ENCODE measurements around the gene HLCS.

HLCS gene

GRCh38 chr21:36914244-36915013, 52.0 kb downstream of the HLCS start:
- FAIRE-seq, result no peak

- no peak for FAIRE-seq
These were observed 53.0 kb downstream of the HLCS start for GRCh38 chr21:36913247-36914169.

- no peak for FAIRE-seq
These were observed 55.7 kb downstream of the HLCS start for GRCh38 chr21:36910581-36911307.

GRCh38 chr21:36909901-36910561, 56.4 kb downstream of the HLCS start:
- FAIRE-seq, result no peak

GRCh38 chr21:36909423-36909822, 57.0 kb downstream of the HLCS start:
- no peak for FAIRE-seq

GRCh38 chr21:36908260-36908908, 58.1 kb downstream of the HLCS start:
- FAIRE-seq, result no peak

GRCh38 chr21:36904093-36904666, 62.3 kb downstream of the HLCS start:
- no peak for FAIRE-seq

- no peak for FAIRE-seq
These were observed 63.7 kb downstream of the HLCS start for GRCh38 chr21:36902793-36903192.

GRCh38 chr21:36902331-36902730, 64.1 kb downstream of the HLCS start:
- no peak for FAIRE-seq

- FAIRE-seq, result no peak
These were observed 64.9 kb downstream of the HLCS start for GRCh38 chr21:36901575-36901974.

- no peak for FAIRE-seq
These were observed 72.9 kb downstream of the HLCS start for GRCh38 chr21:36893581-36893980.

- FAIRE-seq, result no peak
These were observed 74.3 kb downstream of the HLCS start for GRCh38 chr21:36892201-36892600.

GRCh38 chr21:36891692-36892091, 74.8 kb downstream of the HLCS start:
- no peak for FAIRE-seq

- FAIRE-seq, result no peak
These were observed 75.3 kb downstream of the HLCS start for GRCh38 chr21:36891121-36891520.

GRCh38 chr21:36890086-36890485, 76.4 kb downstream of the HLCS start:
- no peak for FAIRE-seq

GRCh38 chr21:36889401-36889800, 77.1 kb downstream of the HLCS start:
- FAIRE-seq, result no peak

- FAIRE-seq, result no peak
These were observed 78.0 kb downstream of the HLCS start for GRCh38 chr21:36888466-36888865.

GRCh38 chr21:36887963-36888362, 78.5 kb downstream of the HLCS start:
- no peak for FAIRE-seq

GRCh38 chr21:36883532-36884486, 82.7 kb downstream of the HLCS start:
- no peak for FAIRE-seq

- no peak for FAIRE-seq
These were observed 83.7 kb downstream of the HLCS start for GRCh38 chr21:36882776-36883175.

GRCh38 chr21:36881228-36881627, 85.2 kb downstream of the HLCS start:
- no peak for FAIRE-seq

All from A204.1 (cell line).